Measurements from ENCODE around the gene CRYBA2.

CRYBA2 gene

DNA sequence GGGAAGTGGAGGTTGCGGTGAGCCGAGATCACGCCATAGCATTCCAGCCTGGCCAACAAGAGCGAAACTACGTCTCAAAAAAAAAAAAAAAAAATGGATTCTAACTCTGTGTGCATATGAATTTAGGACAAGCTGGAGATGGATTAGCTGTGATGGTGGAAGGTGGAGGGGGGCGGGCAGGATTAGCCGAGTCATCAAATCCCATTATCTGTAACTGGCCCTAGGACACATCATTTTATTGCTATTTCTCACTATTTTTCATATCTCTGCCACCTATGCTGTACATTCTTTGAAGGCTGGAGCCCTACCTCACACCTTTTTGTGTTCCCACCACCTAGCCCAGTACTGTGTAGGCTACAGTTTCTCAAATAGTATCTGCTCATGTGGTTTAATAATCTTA lies 41.1 kb downstream of the CRYBA2 start:
- DNase-seq, result no peak

DNA sequence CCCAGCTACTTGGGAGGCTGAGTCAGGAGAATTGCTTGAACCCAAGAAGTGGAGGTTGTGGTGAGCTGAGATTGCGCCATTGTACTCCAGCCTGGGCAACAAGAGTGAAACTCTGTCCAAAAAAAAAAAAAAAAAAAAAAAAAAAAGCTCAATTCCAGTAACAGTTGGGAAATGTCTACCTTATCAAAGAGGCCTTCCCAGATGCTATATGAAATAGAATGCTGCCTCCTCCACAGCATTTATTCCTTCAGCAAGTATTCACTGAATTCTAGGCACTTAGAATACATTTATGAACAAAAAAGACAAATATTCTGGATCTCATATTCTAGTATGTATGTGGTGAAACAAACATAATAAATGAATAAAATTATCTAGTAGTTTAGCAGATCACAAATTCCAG lies 46.6 kb downstream of the CRYBA2 start:
- no peak for DNase-seq

DNA sequence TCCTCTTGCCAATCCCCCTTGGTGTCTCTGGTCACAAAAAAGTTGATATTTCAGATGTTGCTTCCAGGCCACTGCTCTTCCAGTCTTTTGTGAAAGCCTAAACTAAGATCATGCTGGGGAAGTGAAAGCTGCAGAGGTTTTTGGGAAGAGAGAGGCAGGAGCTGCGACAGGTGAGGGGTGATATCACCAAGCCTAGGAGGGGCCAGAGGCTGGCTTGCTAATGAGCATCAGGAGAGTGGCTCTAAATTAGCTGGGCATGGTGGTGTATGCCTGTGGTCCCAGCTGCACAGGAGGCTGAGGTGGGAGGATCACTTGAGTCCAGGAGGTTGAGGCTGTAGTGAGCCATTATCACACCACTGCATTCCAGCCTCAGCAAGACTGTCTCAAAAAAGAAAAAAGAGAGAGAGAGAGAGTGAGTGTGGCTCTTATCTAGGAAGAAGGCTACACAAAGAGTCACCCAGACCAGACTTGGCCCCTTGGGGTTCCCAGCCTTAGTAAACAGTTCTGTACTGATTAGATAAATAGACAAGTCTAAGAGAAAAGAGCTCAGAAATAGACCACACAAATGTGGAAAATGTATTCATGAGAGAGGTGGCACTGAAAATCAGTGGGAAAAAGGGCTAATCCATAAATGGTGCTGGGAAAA lies 48.3 kb downstream of the CRYBA2 start:
- DNase-seq, result no peak
